Measurements from ENCODE around the gene REG4. TPM values are rescaled to one million over a fixed set of nuclear protein-coding genes. Genes with fewer than 3 reads are reported as not detected.
A peak's percentile ranks its signal among the peaks of the same experiment; 100 is the strongest.

Gene REG4
- total and polyA plus RNA-seq, 2 experiments from 2014 or later: 106 to 111 TPM

DNA sequence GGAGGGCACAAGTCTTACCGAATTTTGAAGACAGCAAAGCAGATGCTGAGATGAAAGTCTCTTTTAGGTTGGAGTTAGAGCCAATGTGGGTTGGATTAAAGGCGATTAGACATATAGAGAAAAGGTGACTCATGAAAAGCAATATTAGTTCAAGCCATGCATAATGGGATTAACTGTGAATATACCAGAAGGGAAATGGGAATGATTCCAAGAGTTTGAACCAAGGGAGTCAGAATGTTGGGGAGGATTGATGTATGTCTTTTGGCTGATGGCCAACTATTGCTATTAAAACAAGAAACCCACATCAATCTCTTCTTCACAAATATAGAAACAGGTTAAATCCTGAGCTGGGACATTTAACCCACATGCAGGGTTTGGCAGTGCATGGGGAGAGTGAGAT lies 43.8 kb downstream of the REG4 start:
- Histone ChIP-seq H3K27me3 (no peaks in the 10 kb centered on the region), H2AFZ (no peak overlapping the region), H3K9me3 (ENCODE audit: low read depth) (peaks cover 5% of the 10 kb centered on the region), H3K27ac (peak overlapping the region; percentile 72), H3K4me3 (peak overlapping the region; percentile 29), H3K4me2 (peak overlapping the region; percentile 70), H4K20me1 (ENCODE audit: insufficient read depth, poor library complexity, severe bottlenecking) (no peaks in the 10 kb centered on the region), H3K4me1 (ENCODE audit: insufficient read depth) (peaks cover 33% of the 10 kb centered on the region), H3K79me2 (peaks cover 18% of the 10 kb centered on the region), H3K36me3 (replicated peaks; ENCODE audit: insufficient read depth, low read depth) (no peaks in the 10 kb centered on the region), H3K9me2 (replicated peaks; ENCODE audit: insufficient read depth) (no peaks in the 10 kb centered on the region)
- TF ChIP-seq, protein P1, sequence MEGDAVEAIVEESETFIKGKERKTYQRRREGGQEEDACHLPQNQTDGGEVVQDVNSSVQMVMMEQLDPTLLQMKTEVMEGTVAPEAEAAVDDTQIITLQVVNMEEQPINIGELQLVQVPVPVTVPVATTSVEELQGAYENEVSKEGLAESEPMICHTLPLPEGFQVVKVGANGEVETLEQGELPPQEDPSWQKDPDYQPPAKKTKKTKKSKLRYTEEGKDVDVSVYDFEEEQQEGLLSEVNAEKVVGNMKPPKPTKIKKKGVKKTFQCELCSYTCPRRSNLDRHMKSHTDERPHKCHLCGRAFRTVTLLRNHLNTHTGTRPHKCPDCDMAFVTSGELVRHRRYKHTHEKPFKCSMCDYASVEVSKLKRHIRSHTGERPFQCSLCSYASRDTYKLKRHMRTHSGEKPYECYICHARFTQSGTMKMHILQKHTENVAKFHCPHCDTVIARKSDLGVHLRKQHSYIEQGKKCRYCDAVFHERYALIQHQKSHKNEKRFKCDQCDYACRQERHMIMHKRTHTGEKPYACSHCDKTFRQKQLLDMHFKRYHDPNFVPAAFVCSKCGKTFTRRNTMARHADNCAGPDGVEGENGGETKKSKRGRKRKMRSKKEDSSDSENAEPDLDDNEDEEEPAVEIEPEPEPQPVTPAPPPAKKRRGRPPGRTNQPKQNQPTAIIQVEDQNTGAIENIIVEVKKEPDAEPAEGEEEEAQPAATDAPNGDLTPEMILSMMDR (IDR thresholded peaks at IDR 0.05; ENCODE audit: poor library complexity): no peak
- TF ChIP-seq EZH2 (IDR thresholded peaks at IDR 0.05; ENCODE audit: borderline replicate concordance) (no peak), EZH2phosphoT487 (IDR thresholded peaks at IDR 0.05; ENCODE audit: low read depth, severe bottlenecking, unreplicated experiment) (no peak)
- no peak for DNase-seq (ENCODE audit: low spot score)
- 38% methylated on average over 2 of the region's 2 CpGs for WGBS (ENCODE audit: low lambda C conversion rate, missing lambda C conversion rate)

DNA sequence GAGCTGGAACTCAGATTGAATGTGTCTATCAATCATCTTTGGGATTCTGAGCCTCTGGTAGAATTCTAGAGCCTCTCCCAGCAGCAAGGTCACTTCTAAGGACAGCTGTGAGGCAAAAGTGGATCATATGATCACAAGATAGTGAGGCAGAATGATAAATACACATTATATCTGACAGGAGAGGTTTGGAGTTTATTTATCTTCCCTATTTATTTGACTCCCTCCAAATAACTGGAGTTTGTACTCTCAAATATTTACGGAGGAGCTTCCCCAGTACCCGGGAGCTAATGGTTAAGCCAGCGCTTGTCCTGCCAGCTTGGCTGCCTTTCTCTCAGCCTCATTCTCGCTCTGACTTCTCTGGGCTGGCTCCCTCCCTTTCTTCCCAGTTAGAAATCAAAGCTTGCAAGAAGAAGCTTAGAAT lies 44.9 kb downstream of the REG4 start:
- Histone ChIP-seq H3K4me2 (peak overlapping the region; percentile 70), H3K4me3 (peak overlapping the region; percentile 14), H3K79me2 (peaks cover 18% of the 10 kb centered on the region), H3K9me3 (ENCODE audit: low read depth) (no peaks in the 10 kb centered on the region), H3K4me1 (ENCODE audit: insufficient read depth) (peaks cover 29% of the 10 kb centered on the region), H3K36me3 (replicated peaks; ENCODE audit: insufficient read depth, low read depth) (no peaks in the 10 kb centered on the region), H3K27ac (peak overlapping the region; percentile 72), H3K27me3 (no peaks in the 10 kb centered on the region), H3K9me2 (replicated peaks; ENCODE audit: insufficient read depth) (no peaks in the 10 kb centered on the region), H2AFZ (no peak overlapping the region), H4K20me1 (ENCODE audit: insufficient read depth, poor library complexity, severe bottlenecking) (no peaks in the 10 kb centered on the region)
- TF ChIP-seq EZH2 (IDR thresholded peaks at IDR 0.05; ENCODE audit: borderline replicate concordance) (no peak), EZH2phosphoT487 (IDR thresholded peaks at IDR 0.05; ENCODE audit: low read depth, severe bottlenecking, unreplicated experiment) (no peak)
- TF ChIP-seq, protein P1 (IDR thresholded peaks at IDR 0.05; ENCODE audit: poor library complexity): no peak
- DNase-seq (ENCODE audit: low spot score): no peak
- WGBS (ENCODE audit: low lambda C conversion rate, missing lambda C conversion rate): 38% methylated on average over 4 of the region's 4 CpGs

DNA sequence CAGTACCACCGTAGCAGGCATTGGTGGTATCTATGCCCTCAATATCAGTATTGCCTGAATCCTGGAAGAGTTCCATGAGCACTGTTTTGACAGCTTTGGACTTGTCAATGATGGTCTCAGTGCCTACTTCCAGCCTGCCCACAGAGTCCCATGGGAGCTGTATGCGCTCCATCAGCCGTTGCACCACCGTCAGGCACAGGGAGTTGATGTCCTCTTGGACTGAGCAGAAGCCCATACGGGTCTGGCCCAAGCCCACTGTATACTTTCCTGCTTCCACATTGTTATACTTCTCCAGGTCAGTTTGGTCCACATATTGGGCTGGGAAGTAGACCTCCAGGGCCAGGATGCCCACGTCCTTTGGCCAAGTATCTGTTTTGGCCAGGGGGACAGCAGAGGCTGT lies 47.0 kb downstream of the REG4 start:
- TF ChIP-seq, protein P1 (IDR thresholded peaks at IDR 0.05; ENCODE audit: poor library complexity): no peak
- no peak for TF ChIP-seq EZH2phosphoT487 (IDR thresholded peaks at IDR 0.05; ENCODE audit: low read depth, severe bottlenecking, unreplicated experiment)
- TF ChIP-seq EZH2 (IDR thresholded peaks at IDR 0.05; ENCODE audit: borderline replicate concordance): no peak
- Histone ChIP-seq H3K9me2 (replicated peaks; ENCODE audit: insufficient read depth) (no peaks in the 10 kb centered on the region), H4K20me1 (ENCODE audit: insufficient read depth, poor library complexity, severe bottlenecking) (no peaks in the 10 kb centered on the region), H3K4me3 (no peak overlapping the region), H3K4me2 (no peak overlapping the region), H3K27me3 (no peaks in the 10 kb centered on the region), H3K27ac (no peak overlapping the region), H2AFZ (no peak overlapping the region), H3K79me2 (peaks cover 18% of the 10 kb centered on the region), H3K4me1 (ENCODE audit: insufficient read depth) (peaks cover 18% of the 10 kb centered on the region), H3K9me3 (ENCODE audit: low read depth) (no peaks in the 10 kb centered on the region), H3K36me3 (replicated peaks; ENCODE audit: insufficient read depth, low read depth) (no peaks in the 10 kb centered on the region)
- WGBS (ENCODE audit: low lambda C conversion rate, missing lambda C conversion rate): 91% methylated on average over 6 of the region's 6 CpGs
- no peak for DNase-seq (ENCODE audit: low spot score)

DNA sequence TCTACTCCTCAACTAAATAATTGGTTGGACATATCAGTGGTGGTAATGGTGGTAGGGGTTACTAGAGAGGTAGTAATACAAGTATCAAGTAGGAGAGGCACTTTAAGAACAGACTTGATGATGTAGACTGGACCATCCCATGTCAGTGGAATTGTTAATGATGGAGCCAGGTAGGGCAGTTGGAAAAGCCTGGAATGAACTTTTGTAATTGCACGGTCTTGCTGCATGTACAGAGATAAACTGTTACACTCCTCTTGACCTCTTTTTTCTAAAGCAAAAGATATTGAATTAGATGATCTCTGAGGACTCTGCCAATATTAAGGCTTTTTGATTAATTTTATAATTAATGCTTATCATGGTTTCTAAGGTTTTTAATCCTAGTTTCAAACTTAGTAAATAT lies 48.3 kb downstream of the REG4 start:
- Histone ChIP-seq H3K36me3 (replicated peaks; ENCODE audit: insufficient read depth, low read depth) (no peaks in the 10 kb centered on the region), H4K20me1 (ENCODE audit: insufficient read depth, poor library complexity, severe bottlenecking) (no peaks in the 10 kb centered on the region), H3K4me1 (ENCODE audit: insufficient read depth) (peaks cover 15% of the 10 kb centered on the region), H3K79me2 (peaks cover 12% of the 10 kb centered on the region), H3K27me3 (no peaks in the 10 kb centered on the region), H2AFZ (no peak overlapping the region), H3K27ac (no peak overlapping the region), H3K9me3 (ENCODE audit: low read depth) (no peaks in the 10 kb centered on the region), H3K4me3 (no peak overlapping the region), H3K4me2 (no peak overlapping the region), H3K9me2 (replicated peaks; ENCODE audit: insufficient read depth) (no peaks in the 10 kb centered on the region)
- DNase-seq (ENCODE audit: low spot score): no peak
- WGBS (ENCODE audit: low lambda C conversion rate, missing lambda C conversion rate): 74% methylated on average over 1 of the region's 1 CpG
- TF ChIP-seq, protein P1 (IDR thresholded peaks at IDR 0.05; ENCODE audit: poor library complexity): no peak
- TF ChIP-seq EZH2phosphoT487 (IDR thresholded peaks at IDR 0.05; ENCODE audit: low read depth, severe bottlenecking, unreplicated experiment): no peak
- no peak for TF ChIP-seq EZH2 (IDR thresholded peaks at IDR 0.05; ENCODE audit: borderline replicate concordance)
